PFSK-1 (cell line): ENCODE results near the gene HOXD12.

Experiments used
- FOXP2 ChIP-seq: optimal IDR thresholded peaks from 2 replicates; pipeline ENCODE3; 2011; ENCODE audit warnings: borderline replicate concordance, control low read depth, inconsistent platforms; ENCODE audit not compliant: insufficient read depth; ENCODE audit errors: extremely low read length, extremely low read depth
- POLR2AphosphoS5 ChIP-seq: IDR thresholded peaks from 2 replicates; pipeline ENCODE4 v1.6.1; 2012; ENCODE audit warnings: low read depth, mild to moderate bottlenecking, control low read depth, low read length, moderate library complexity
- REST ChIP-seq, 2 experiments: IDR thresholded peaks; 2 replicates each; pipeline versions ENCODE4 v1.6.1 to v1.8.0; 2011 to 2012; ENCODE audit warnings: low read depth in 2 of 2, low read length in 2 of 2, control low read depth in 1 of 2, inconsistent platforms in 1 of 2, mild to moderate bottlenecking in 1 of 2, moderate library complexity in 1 of 2; ENCODE audit not compliant: insufficient read depth in 1 of 2
- SIN3A ChIP-seq: IDR thresholded peaks from 2 replicates; pipeline ENCODE4 v1.6.1; 2012; ENCODE audit warnings: mild to moderate bottlenecking, low read length, moderate library complexity, borderline replicate concordance; ENCODE audit not compliant: insufficient read depth
- TAF1 ChIP-seq: IDR thresholded peaks from 2 replicates; pipeline ENCODE4 v1.6.1; 2012; ENCODE audit warnings: low read length, control low read depth, borderline replicate concordance; ENCODE audit not compliant: insufficient read depth

HOXD12 gene

GRCh38 chr2:176151442-176152287 lies 52.1 kb downstream of the HOXD12 start, which contains the start of gene HOXD4:
Gene HOXD4, plus strand, starts transcription at chr2:176151550. Its CDS starts 84 bp downstream, at chr2:176151634.
- TF ChIP-seq POLR2AphosphoS5: no peak
- TF ChIP-seq TAF1: no peak
- TF ChIP-seq REST (IDR thresholded peaks at IDR 0.05; ENCODE audit: insufficient read depth in 1 of 2, low read depth in 2 of 2, low read length in 2 of 2): no peak
- no peak for TF ChIP-seq SIN3A
- TF ChIP-seq FOXP2: no peak
